ENCODE results near the gene THOC6.

THOC6 gene

DNA sequence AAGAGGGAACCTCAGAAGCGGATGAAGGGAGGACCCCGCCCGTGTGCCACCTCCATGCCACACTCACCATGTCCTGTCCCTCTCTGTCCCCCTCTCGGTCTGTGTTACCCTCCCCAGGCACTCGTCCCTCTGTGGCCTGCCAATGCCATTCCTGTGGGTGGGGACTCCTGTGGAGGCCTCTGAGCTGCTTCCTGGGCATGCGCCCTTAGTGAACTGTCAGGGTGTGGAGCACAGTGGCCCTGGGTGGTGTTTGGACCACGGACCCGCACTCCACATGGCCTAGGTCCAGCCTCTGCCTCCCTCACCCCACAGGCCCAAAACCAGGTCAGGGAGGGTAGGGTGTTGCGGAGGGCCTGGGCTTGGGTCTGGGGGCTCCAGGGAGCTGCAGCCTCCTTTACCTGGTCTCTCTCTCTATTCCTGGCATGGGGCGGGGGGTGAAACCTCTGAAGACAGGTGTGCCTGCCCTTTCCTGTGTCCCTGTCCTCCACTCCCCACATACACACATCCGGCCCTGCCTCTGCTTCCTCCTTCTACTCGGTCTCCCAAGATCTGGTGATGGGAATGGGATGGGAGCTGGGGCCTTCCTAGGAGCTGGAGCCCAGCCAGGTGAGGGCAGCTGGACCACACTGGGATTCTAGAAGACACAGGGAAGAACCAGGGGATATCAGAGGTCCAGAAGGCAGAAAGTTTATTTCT, 32.1 kb upstream of the THOC6 start:
- no peak for DNase-seq (ENCODE audit: extremely low read depth in 1 of 2, low read depth in 1 of 2)

- no peak for DNase-seq (ENCODE audit: extremely low read depth in 1 of 2, low read depth in 1 of 2)
Measured at GRCh38 chr16:2992383-2993081, 31.3 kb upstream of the THOC6 start.

DNA sequence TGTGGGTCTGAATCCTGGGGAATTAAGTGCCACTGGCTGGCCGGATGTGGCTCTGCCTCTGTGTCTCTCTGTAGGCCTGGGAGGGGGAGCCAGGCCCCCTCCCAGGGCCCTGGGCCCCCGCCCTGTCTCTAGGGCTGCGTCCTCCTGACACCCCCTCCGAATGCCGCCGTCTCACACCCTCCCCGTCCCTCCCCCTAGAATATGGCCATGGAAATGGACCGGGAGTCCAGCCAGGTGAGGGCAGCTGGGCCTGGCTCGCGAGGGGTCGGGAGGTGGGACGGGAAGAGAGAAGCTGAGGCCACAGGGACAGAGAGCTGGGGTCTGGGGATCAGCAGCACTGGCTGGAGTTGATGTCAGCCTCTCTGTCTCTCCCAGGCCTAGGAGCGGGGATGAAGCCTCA, 27.5 kb upstream of the THOC6 start:
- no peak for DNase-seq (ENCODE audit: extremely low read depth in 1 of 2, low read depth in 1 of 2)

GRCh38 chr16:2999929-3000328, 23.9 kb upstream of the THOC6 start:
- no peak for DNase-seq (ENCODE audit: extremely low read depth in 1 of 2, low read depth in 1 of 2)

DNA sequence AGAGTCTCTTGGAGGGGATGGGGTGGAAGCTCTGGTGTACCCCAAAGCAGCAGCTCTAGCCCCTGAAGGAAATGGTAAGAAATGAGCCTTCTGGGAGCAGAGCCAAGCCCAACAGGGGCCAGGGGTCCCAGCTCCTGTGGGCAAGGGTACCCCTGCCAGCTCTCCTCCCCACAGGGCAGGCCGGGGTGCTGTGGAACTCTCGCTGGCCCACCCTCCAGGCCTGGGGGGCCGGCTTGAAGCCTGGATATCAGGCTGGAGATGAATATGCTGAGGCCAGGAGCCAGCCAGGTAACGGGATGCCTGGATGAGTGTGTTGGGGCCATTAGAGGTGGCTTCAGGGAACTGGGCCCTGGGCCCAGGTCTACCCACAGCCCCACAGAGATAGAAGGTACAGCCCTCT, 23.3 kb upstream of the THOC6 start:
- no peak for DNase-seq (ENCODE audit: extremely low read depth in 1 of 2, low read depth in 1 of 2)

DNA sequence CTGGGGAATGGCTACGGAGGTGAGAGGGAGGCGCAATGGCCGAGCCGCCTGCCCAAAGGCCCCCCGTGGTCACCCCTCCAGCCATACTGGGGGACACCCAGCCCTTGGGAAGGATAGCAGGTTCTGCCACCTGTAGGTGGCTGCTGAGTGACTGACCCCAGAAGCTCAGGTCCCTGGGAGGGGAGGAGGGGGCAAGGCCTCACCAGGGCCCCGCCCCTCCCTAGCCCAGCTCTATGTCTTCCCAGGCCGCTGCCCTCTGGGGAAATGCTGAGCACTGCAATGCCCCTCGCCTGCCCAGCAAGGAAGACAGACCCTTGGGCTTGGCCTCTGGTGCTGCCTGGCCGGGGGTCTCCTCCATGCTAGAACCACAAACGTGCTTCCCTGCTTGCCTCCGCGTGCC, 22.5 kb upstream of the THOC6 start:
- DNase-seq (ENCODE audit: extremely low read depth in 1 of 2, low read depth in 1 of 2), result no peak

DNA sequence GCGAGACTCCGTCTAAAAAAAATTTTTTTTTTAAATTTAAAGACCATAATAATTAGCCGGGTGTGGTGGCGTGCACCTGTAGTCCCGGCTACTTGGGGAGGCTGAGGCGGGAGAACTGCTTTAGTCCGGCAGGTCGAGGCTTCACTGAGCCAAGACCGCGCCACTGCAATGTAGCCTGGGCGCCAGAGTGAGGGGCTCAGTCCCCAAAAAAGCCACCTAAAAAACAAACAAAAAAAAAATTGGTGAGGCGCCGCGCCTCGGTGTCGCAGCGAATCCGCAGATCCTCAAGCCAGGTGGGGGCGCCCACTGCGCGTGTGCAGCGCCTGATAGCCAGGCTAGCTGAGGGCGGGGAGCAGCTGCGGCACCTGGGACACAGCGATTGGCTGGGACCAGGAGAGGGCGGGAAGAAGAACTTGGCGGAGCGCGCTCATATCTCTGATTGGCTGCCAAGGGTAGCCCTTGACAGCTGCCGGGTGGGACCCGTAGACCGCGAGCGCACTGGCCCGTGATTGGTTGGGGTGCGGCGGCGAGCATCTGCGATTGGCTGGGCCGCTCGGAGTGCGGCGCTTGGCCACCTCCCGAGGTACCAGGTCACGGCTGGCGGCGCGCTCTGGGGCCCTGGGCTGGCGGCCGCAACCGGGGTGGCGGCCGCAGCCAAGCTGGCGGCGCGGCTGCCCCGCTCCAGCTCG, 20.1 kb upstream of the THOC6 start:
- peak; percentile 90 to 91 for DNase-seq (ENCODE audit: extremely low read depth in 1 of 2, low read depth in 1 of 2)

DNA sequence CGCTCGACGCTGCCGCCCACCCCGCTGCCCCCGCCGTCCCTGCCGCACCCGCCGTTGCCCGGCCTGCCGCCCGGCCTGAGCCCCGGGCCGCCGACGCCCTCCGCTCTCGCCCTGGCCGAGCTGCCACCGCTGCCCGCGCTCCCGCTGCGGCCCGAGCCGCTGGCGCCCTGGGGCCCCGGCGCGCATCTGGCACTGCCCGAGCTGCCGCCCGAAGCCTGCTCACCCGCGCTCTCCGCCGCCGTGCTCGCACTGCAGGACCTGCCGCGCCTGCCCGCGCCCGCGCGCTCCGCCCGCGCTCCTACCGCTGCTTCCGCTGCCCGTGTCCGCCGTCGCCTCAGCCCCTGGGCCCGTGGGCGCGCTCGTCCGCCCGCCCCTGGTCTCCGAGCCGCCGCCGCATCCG, 19.5 kb upstream of the THOC6 start:
- no peak for DNase-seq (ENCODE audit: extremely low read depth in 1 of 2, low read depth in 1 of 2)

DNA sequence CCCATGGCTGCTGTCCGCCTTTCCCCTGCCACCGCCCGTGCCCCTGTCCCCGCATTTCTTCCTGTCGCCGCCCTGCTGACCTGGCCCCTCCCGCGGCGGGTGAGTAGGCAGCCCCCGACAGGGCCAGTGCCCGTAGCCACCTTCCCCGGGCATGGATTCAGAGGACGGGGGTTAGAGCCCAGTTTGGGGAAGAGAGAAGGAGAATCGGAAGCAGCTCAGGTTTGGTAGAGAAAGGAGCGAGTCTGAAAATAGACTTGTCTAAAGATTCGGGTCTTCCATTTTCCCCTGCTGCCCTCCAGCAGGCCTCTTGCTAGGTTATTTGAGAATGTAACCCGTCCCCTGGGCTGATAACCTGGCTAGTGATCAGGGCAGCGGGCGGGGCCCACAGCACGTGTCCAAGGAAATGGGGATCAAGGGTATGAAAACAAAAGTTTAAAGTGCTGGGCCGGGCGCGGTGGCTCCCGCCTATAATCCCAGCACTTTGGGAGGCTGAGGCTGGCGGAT, 19.0 kb upstream of the THOC6 start:
- DNase-seq (ENCODE audit: extremely low read depth in 1 of 2, low read depth in 1 of 2), result no peak

GRCh38 chr16:3007059-3007956, 16.5 kb upstream of the THOC6 start:
- DNase-seq (ENCODE audit: extremely low read depth in 1 of 2, low read depth in 1 of 2), result no peak

GRCh38 chr16:3007957-3008689, 15.7 kb upstream of the THOC6 start:
- no peak for DNase-seq (ENCODE audit: extremely low read depth in 1 of 2, low read depth in 1 of 2)

GRCh38 chr16:3008690-3009037, 15.2 kb upstream of the THOC6 start:
- no peak for DNase-seq (ENCODE audit: extremely low read depth in 1 of 2, low read depth in 1 of 2)

DNA sequence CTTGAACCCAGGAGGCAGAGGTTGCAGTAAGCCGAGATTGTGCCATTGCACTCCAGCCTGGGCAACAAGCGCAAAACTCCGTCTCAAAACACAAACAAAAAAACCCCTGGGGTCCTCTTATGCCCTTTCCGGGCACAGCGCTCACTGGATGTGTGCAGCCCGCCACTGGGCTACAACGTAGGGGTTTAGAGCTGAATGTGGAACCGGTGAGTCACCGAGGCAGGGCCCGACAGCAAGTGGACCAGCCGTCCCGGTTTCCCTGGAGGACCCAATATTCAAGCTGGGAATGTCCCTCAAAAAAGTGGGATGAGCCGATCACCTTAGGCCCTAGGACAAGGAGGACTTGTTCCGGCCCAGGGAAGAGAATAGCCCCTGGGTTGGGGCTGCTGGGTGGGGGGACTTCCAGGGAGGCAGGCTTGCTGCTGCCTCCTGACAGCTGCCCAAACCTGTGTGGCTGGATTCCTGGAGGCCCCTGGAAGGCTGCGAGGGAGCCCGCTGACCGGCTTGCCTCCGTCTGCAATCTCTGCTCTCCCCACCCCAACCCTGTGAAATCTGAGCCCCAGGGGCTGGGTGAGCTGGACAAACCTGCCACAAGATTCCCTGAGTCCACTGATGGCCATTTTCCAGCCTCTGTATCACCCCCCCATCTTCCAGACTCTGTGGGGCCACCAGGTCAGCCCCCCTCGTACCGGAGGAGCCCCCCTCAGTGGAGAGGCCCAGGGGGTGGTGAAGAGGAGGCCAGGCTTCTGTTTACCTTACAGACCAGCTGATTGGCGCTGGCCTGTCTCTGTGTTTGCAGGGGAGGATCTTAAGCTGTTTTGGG, 14.1 kb upstream of the THOC6 start:
- DNase-seq (ENCODE audit: extremely low read depth in 1 of 2, low read depth in 1 of 2), result no peak

DNA sequence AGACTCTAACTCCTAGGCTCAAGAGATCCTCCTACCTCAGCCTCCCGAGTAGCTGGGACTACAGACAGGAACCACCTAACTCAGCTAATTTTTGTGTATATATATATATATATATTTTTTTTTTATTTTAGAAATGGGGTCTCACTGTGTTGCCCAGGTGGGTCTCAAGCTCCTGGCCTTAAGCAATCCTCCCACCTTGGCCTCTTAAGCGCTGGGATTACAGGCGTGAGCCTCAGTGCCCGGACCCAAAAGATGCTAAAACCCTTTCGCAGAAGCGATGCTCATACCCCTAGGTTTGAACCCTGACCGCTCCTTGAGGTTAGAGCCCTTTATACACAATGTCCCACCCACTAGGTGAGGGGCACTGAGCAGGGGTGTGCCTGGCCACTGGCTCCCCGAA, 13.3 kb upstream of the THOC6 start:
- DNase-seq (ENCODE audit: extremely low read depth in 1 of 2, low read depth in 1 of 2), result no peak

- DNase-seq (ENCODE audit: extremely low read depth in 1 of 2, low read depth in 1 of 2), result no peak
Measured at GRCh38 chr16:3012246-3012645, 11.6 kb upstream of the THOC6 start.

- DNase-seq (ENCODE audit: extremely low read depth in 1 of 2, low read depth in 1 of 2), result no peak
Measured at GRCh38 chr16:3012828-3013420, 10.9 kb upstream of the THOC6 start, which contains the start of gene CLDN9. CLDN9 (plus strand) TSS chr16:3012923; CDS start chr16:3013363, 440 bp downstream.

GRCh38 chr16:3013491-3013951, 10.3 kb upstream of the THOC6 start:
- no peak for DNase-seq (ENCODE audit: extremely low read depth in 1 of 2, low read depth in 1 of 2)

DNA sequence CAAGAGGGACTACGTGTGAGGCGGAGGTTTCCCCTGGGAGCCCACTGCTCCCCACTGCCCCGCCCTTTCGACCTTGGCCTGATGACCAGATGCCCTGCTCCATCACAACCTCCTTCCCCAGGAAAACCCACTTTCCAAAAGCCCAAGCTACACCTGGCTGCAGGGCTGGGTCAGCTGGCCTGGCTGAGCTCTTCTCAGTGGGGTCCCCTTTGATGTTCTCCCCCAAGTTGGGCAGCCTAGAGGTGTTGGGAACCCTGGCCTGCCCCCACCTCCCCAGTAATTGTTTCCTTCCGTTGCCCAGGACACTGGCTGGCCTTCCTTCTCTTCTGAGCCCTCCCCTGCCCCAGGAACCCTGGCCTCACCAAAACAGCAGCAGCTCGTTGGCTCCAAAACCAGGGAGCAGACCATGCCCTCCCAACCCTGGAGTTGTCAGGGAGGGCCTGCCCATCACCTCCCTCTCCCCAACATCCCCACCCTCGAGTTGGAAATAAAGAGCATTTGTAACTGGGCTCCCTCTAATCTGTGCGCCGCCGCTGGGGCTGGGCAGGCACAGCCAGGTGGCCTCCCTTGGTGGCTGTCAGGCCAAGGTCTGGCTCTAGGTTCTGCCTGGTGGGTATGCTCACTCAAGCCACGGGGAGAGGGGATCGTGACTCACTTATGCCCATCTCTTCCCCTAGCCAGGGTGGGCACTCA, 9.7 kb upstream of the THOC6 start:
- no peak for DNase-seq (ENCODE audit: extremely low read depth in 1 of 2, low read depth in 1 of 2)

Measured in activated CD8-positive, alpha-beta memory T cell treated with anti-CD3 and anti-CD28 coated beads for 1 hour (primary cell).